GM03348 (cell line): ENCODE data around the gene IRS2.

Source experiments
- DNase-seq: peaks from one replicate; pipeline ENCODE4 v3.0.0; 2012; ENCODE audit warnings: low spot score

IRS2 gene

GRCh38 chr13:109802936-109803335, 16.6 kb upstream of the IRS2 start:
- no peak for DNase-seq

GRCh38 chr13:109795011-109795410, 8.6 kb upstream of the IRS2 start:
- no peak for DNase-seq

- no peak for DNase-seq
Observed at GRCh38 chr13:109794095-109794494, 7.7 kb upstream of the IRS2 start.

- no peak for DNase-seq
Observed at GRCh38 chr13:109792416-109793059, 6.2 kb upstream of the IRS2 start.

GRCh38 chr13:109790942-109791605, 4.7 kb upstream of the IRS2 start:
- no peak for DNase-seq

- peak; percentile 47 for DNase-seq
Observed at GRCh38 chr13:109790086-109790485, 3.7 kb upstream of the IRS2 start.

GRCh38 chr13:109789262-109789661, 2.9 kb upstream of the IRS2 start:
- DNase-seq = no peak

GRCh38 chr13:109788372-109789111, 2.2 kb upstream of the IRS2 start:
- no peak for DNase-seq

GRCh38 chr13:109787135-109787954, 962 bp upstream of the IRS2 start:
- DNase-seq = peak; percentile 77

GRCh38 chr13:109785892-109786450, 412 bp downstream of the IRS2 start:
- peak; percentile 80 for DNase-seq

GRCh38 chr13:109785141-109785891, 1.1 kb downstream of the IRS2 start:
- DNase-seq = peak; percentile 49

- peak; percentile 87 for DNase-seq
Observed at GRCh38 chr13:109784590-109785140, 1.7 kb downstream of the IRS2 start.

GRCh38 chr13:109783815-109784589, 2.4 kb downstream of the IRS2 start:
- DNase-seq = no peak

GRCh38 chr13:109783447-109783814, 3.0 kb downstream of the IRS2 start:
- no peak for DNase-seq

- DNase-seq = no peak
Observed at GRCh38 chr13:109782823-109783431, 3.5 kb downstream of the IRS2 start.

- DNase-seq = no peak
Observed at GRCh38 chr13:109782066-109782822, 4.1 kb downstream of the IRS2 start.

GRCh38 chr13:109781384-109782065, 4.9 kb downstream of the IRS2 start:
- DNase-seq = peak; percentile 41

- no peak for DNase-seq
Observed at GRCh38 chr13:109780845-109781383, 5.5 kb downstream of the IRS2 start.
